ENCODE measurements around the gene MNT. TPM values are rescaled to one million over a fixed set of nuclear protein-coding genes. Genes with fewer than 3 reads are reported as not detected.

MNT gene
- total and polyA plus RNA-seq, 9 of the 15 experiments (the other 6 are each of a cell fraction or from before 2014, with no cell fraction given): 0.18 to 23.8 (median 5.3) TPM

- TF ChIP-seq GTF3C2 (IDR thresholded peaks at IDR 0.05; ENCODE audit: borderline replicate concordance, extremely low read depth, insufficient read length): no peak
- TF ChIP-seq VEZF1 (CRISPR knock-in tag; IDR thresholded peaks at IDR 0.05): peak; percentile 48
- no peak for TF ChIP-seq ZNF830 (CRISPR knock-in tag; IDR thresholded peaks at IDR 0.05)
- peak; percentile 23 for TF ChIP-seq PCBP1 (IDR thresholded peaks at IDR 0.05; ENCODE audit: low read depth, low read length, poor library complexity, severe bottlenecking)
- no peak for TF ChIP-seq RHOXF2B (CRISPR knock-in tag; conservative IDR thresholded peaks at IDR 0.05)
- peak; percentile 67; the same call in 1 of the 2 replicates for TF ChIP-seq NFATC3 (IDR thresholded peaks at IDR 0.05)
- TF ChIP-seq SRSF3 (IDR thresholded peaks at IDR 0.05; ENCODE audit: insufficient read depth, low read length): no peak
- TF ChIP-seq TCF7L2 (IDR thresholded peaks at IDR 0.05; ENCODE audit: low read depth, low read length): no peak
- TF ChIP-seq ZC3H4 (CRISPR knock-in tag; IDR thresholded peaks at IDR 0.05; ENCODE audit: borderline replicate concordance): no peak
- TF ChIP-seq FOXK1 (CRISPR knock-in tag; IDR thresholded peaks at IDR 0.05; ENCODE audit: borderline replicate concordance): 0 out of 2 replicates have a peak, but pooled peaks have one; percentile 60
- TF ChIP-seq ZSCAN29 (IDR thresholded peaks at IDR 0.05): no peak
- no peak for TF ChIP-seq NBN (IDR thresholded peaks at IDR 0.05; ENCODE audit: low read depth)
- TF ChIP-seq PYGO2 (tag; IDR thresholded peaks at IDR 0.05): no peak
- TF ChIP-seq, protein P1, sequence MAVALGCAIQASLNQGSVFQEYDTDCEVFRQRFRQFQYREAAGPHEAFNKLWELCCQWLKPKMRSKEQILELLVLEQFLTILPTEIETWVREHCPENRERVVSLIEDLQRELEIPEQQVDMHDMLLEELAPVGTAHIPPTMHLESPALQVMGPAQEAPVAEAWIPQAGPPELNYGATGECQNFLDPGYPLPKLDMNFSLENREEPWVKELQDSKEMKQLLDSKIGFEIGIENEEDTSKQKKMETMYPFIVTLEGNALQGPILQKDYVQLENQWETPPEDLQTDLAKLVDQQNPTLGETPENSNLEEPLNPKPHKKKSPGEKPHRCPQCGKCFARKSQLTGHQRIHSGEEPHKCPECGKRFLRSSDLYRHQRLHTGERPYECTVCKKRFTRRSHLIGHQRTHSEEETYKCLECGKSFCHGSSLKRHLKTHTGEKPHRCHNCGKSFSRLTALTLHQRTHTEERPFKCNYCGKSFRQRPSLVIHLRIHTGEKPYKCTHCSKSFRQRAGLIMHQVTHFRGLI (CRISPR knock-in tag; IDR thresholded peaks at IDR 0.05): no peak
- peak; percentile 30 for TF ChIP-seq CTCFL (IDR thresholded peaks at IDR 0.05; ENCODE audit: borderline replicate concordance, insufficient read depth, low read depth, low read length, poor library complexity, severe bottlenecking)
- TF ChIP-seq MYBL2 (IDR thresholded peaks at IDR 0.05; ENCODE audit: low read depth): no peak
- TF ChIP-seq MYBL2 (CRISPR knock-in tag; IDR thresholded peaks at IDR 0.05; ENCODE audit: borderline replicate concordance): no peak
- TF ChIP-seq SMARCA5 (IDR thresholded peaks at IDR 0.05): no peak
- no peak for TF ChIP-seq CGGBP1 (CRISPR knock-in tag; IDR thresholded peaks at IDR 0.05)
- TF ChIP-seq SMAD3 (CRISPR knock-in tag; conservative IDR thresholded peaks at IDR 0.05): no peak
- TF ChIP-seq ZNF785 (CRISPR knock-in tag; IDR thresholded peaks at IDR 0.05): no peak
These were observed 64.5 kb downstream of the MNT start, which contains the start of gene TSR1 (continued) for GRCh38 chr17:2336215-2336851.

All from K562 (cell line).